Prostate gland (tissue), 2 donors: Measurements from ENCODE around the gene ANXA4.

Experiments used
- CTCF ChIP-seq, 4 experiments: fragments of 200-600 bp in 2 of 4; fragments of 450-650 bp in 2 of 4; sonication (generic) in 2 of 4; IDR thresholded peaks; 1 replicate in 3 of 4; 2 replicates in 1 of 4; pipeline ENCODE4 v1.5.1; 2016 to 2019; ENCODE audit warnings: antibody characterized with exemption in 4 of 4, mild to moderate bottlenecking in 2 of 4, moderate library complexity in 2 of 4
- POLR2A ChIP-seq: fragments of 450-650 bp; IDR thresholded peaks from one replicate; pipeline ENCODE4 v1.6.1; 2016; ENCODE audit warnings: antibody characterized with exemption, mild to moderate bottlenecking

- TF ChIP-seq CTCF (IDR thresholded peaks at IDR 0.05), result no peak
- TF ChIP-seq POLR2A, result peak; percentile 95
Measured at GRCh38 chr2:69741575-69742321, at the start of gene ANXA4.
